IPS-NIHi11 (cell line): ENCODE measurements around the gene SRGAP3.

Experiments used
- DNase-seq: peaks from one replicate; pipeline ENCODE4 v3.0.0; 2012; ENCODE audit warnings: mixed read lengths, low spot score

The SRGAP3 gene

GRCh38 chr3:9224490-9224889 lies 25.0 kb downstream of the SRGAP3 start:
- no peak for DNase-seq

- DNase-seq, result no peak
Observed at GRCh38 chr3:9223672-9224071, 25.8 kb downstream of the SRGAP3 start.

GRCh38 chr3:9222956-9223639 lies 26.3 kb downstream of the SRGAP3 start:
- no peak for DNase-seq

- DNase-seq, result no peak
Observed at GRCh38 chr3:9222049-9222448, 27.4 kb downstream of the SRGAP3 start.

- no peak for DNase-seq
Observed at GRCh38 chr3:9218514-9218846, 31.0 kb downstream of the SRGAP3 start.

GRCh38 chr3:9217784-9218513 lies 31.5 kb downstream of the SRGAP3 start:
- no peak for DNase-seq

- DNase-seq, result no peak
Observed at GRCh38 chr3:9216736-9217135, 32.7 kb downstream of the SRGAP3 start.

- DNase-seq, result no peak
Observed at GRCh38 chr3:9214599-9214998, 34.8 kb downstream of the SRGAP3 start.

- DNase-seq, result no peak
Observed at GRCh38 chr3:9214185-9214584, 35.3 kb downstream of the SRGAP3 start.

GRCh38 chr3:9213019-9213634 lies 36.3 kb downstream of the SRGAP3 start:
- DNase-seq, result no peak

GRCh38 chr3:9211155-9211950 lies 38.1 kb downstream of the SRGAP3 start:
- no peak for DNase-seq

GRCh38 chr3:9209777-9210176 lies 39.7 kb downstream of the SRGAP3 start:
- no peak for DNase-seq

- DNase-seq, result no peak
Observed at GRCh38 chr3:9208605-9209152, 40.8 kb downstream of the SRGAP3 start.

GRCh38 chr3:9207116-9207763 lies 42.2 kb downstream of the SRGAP3 start:
- no peak for DNase-seq

- no peak for DNase-seq
Observed at GRCh38 chr3:9206287-9206686, 43.2 kb downstream of the SRGAP3 start.

- no peak for DNase-seq
Observed at GRCh38 chr3:9205345-9206143, 43.9 kb downstream of the SRGAP3 start.

GRCh38 chr3:9204253-9204992 lies 45.0 kb downstream of the SRGAP3 start:
- no peak for DNase-seq

GRCh38 chr3:9203317-9203716 lies 46.1 kb downstream of the SRGAP3 start:
- no peak for DNase-seq

- DNase-seq, result no peak
Observed at GRCh38 chr3:9202546-9202945, 46.9 kb downstream of the SRGAP3 start.

- DNase-seq, result no peak
Observed at GRCh38 chr3:9201955-9202354, 47.5 kb downstream of the SRGAP3 start.
